ENCODE measurements around the gene RNF133. TPM values are rescaled to one million over a fixed set of nuclear protein-coding genes. Genes with fewer than 3 reads are reported as not detected.

Gene RNF133
- total RNA-seq, 4 donors from 2014 or later, result 0.16 TPM; not detected in 3

GRCh38 chr7:122702872-122703510 lies 4.1 kb upstream of the RNF133 start, which contains the start of gene RNF148:
Gene RNF148 (minus strand): TSS chr7:122702922. CDS start chr7:122702750, 172 bp downstream.
- no peak for TF ChIP-seq POLR2A (IDR thresholded peaks at IDR 0.05)
- intact Hi-C loops (cut with DNase I; ENCODE audit: low total_unique reads), result no loop called here
- no peak for DNase-seq (ENCODE audit: low spot score in 2 of 2)
- no peak within 1 kb of the TSS for H3K4me3 ChIP-seq (ENCODE audit: low read depth, poor library complexity, severe bottlenecking)
- 88 to 96% methylated on average over 1 of the region's 1 CpG for WGBS, 2 donors

GRCh38 chr7:122695816-122696215 lies 3.1 kb downstream of the RNF133 start:
- no peak for DNase-seq (ENCODE audit: low spot score in 2 of 2)
- TF ChIP-seq POLR2A (IDR thresholded peaks at IDR 0.05), result no peak
- no peak for TF ChIP-seq CTCF (IDR thresholded peaks at IDR 0.05)
- 92 to 94% methylated on average over 1 of the region's 1 CpG for WGBS, 2 donors
- intact Hi-C loops (cut with DNase I; ENCODE audit: low total_unique reads), result no loop called here
- no peak overlapping the region for H3K4me3 ChIP-seq (ENCODE audit: low read depth, poor library complexity, severe bottlenecking)

- no peak for DNase-seq (ENCODE audit: low spot score in 2 of 2)
- 85 to 93% methylated on average over 2 of the region's 2 CpGs for WGBS, 2 donors
- H3K4me3 ChIP-seq (ENCODE audit: low read depth, poor library complexity, severe bottlenecking), result no peak overlapping the region
- no peak for TF ChIP-seq POLR2A (IDR thresholded peaks at IDR 0.05)
- TF ChIP-seq CTCF (IDR thresholded peaks at IDR 0.05), result no peak
- intact Hi-C loops (cut with DNase I; ENCODE audit: low total_unique reads), result no loop called here
Observed at GRCh38 chr7:122694697-122695096, 4.2 kb downstream of the RNF133 start.

GRCh38 chr7:122692769-122693309 lies 6.1 kb downstream of the RNF133 start:
- intact Hi-C loops (cut with DNase I; ENCODE audit: low total_unique reads), result no loop called here
- H3K4me3 ChIP-seq (ENCODE audit: low read depth, poor library complexity, severe bottlenecking), result no peak overlapping the region
- TF ChIP-seq POLR2A (IDR thresholded peaks at IDR 0.05) (no peak), CTCF (IDR thresholded peaks at IDR 0.05) (no peak)
- no peak for DNase-seq (ENCODE audit: low spot score in 2 of 2)
- 93 to 97% methylated on average over 3 of the region's 3 CpGs for WGBS, 2 donors

GRCh38 chr7:122691569-122692235 lies 7.2 kb downstream of the RNF133 start:
- TF ChIP-seq POLR2A (IDR thresholded peaks at IDR 0.05) (no peak), CTCF (IDR thresholded peaks at IDR 0.05) (no peak)
- DNase-seq (ENCODE audit: low spot score in 2 of 2), result no peak
- intact Hi-C loops (cut with DNase I; ENCODE audit: low total_unique reads), result no loop called here
- H3K4me3 ChIP-seq (ENCODE audit: low read depth, poor library complexity, severe bottlenecking), result no peak overlapping the region
- 91 to 95% methylated on average over 11 to 14 of the region's 14 CpGs for WGBS, 2 donors

- no peak overlapping the region for H3K4me3 ChIP-seq (ENCODE audit: low read depth, poor library complexity, severe bottlenecking)
- intact Hi-C loops (cut with DNase I; ENCODE audit: low total_unique reads), result no loop called here
- WGBS, 2 donors, result 89 to 91% methylated on average over 13 of the region's 13 CpGs
- no peak for DNase-seq (ENCODE audit: low spot score in 2 of 2)
- TF ChIP-seq CTCF (IDR thresholded peaks at IDR 0.05), result no peak
- no peak for TF ChIP-seq POLR2A (IDR thresholded peaks at IDR 0.05)
Observed at GRCh38 chr7:122689346-122690109, 9.4 kb downstream of the RNF133 start.
